ENCODE data around the gene MCOLN1. TPM values are rescaled to one million over a fixed set of nuclear protein-coding genes. Genes with fewer than 3 reads are reported as not detected.

MCOLN1 gene
- total RNA-seq, 6 donors from 2014 or later: 12.9 to 118 (median 69.7) TPM

- Histone ChIP-seq H3K36me3 (no peaks in the 10 kb centered on the region), H3K27me3 (no peaks in the 10 kb centered on the region), H3K4me1 (peaks cover 13 to 24% (median 18%) of the 10 kb centered on the region in 4 donors), H3K4me3 (no peak overlapping the region), H3K27ac (peak overlapping the region in 3 of 4 donors; percentile 55 to 81 (median 79)), H3K9me3 (no peaks in the 10 kb centered on the region)
- no peak for TF ChIP-seq POLR2A (IDR thresholded peaks at IDR 0.05)
- no peak for TF ChIP-seq POLR2AphosphoS5 (IDR thresholded peaks at IDR 0.05)
- TF ChIP-seq EP300 (IDR thresholded peaks at IDR 0.05): no peak
- no peak for TF ChIP-seq CTCF (IDR thresholded peaks at IDR 0.05)
- 76 to 77% methylated on average over 7 of the region's 7 CpGs for WGBS, 2 donors
- ATAC-seq (ENCODE audit: low FRiP score in 2 of 2) (peak in 1 of 2 donors; percentile 18), DNase-seq (peak in 1 of 2 donors; percentile 69)
Measured at GRCh38 chr19:7480970-7481255, 41.5 kb upstream of the MCOLN1 start.

- H3K27ac ChIP-seq: peak overlapping the region; percentile 75 to 82 (median 80)
- no peaks in the 10 kb centered on the region for H3K9me3 ChIP-seq
- 46 to 47% methylated on average over 23 to 30 of the region's 37 CpGs for WGBS, 2 donors
- peak in 1 of 2 donors; percentile 55 for DNase-seq
- no peaks in the 10 kb centered on the region for H3K36me3 ChIP-seq
- TF ChIP-seq EP300 (IDR thresholded peaks at IDR 0.05): peak in 1 of 4 donors; percentile 24
- TF ChIP-seq POLR2AphosphoS5 (IDR thresholded peaks at IDR 0.05): peak; percentile 44 to 52
- no peak for TF ChIP-seq POLR2A (IDR thresholded peaks at IDR 0.05)
- TF ChIP-seq CTCF (IDR thresholded peaks at IDR 0.05): no peak
- H3K27me3 ChIP-seq: no peaks in the 10 kb centered on the region
- H3K4me3 ChIP-seq: peak overlapping the region in 1 of 4 donors; percentile 18
- peak; percentile 2 to 6 for ATAC-seq (ENCODE audit: low FRiP score in 2 of 2)
- H3K4me1 ChIP-seq: peaks cover 13 to 24% (median 18%) of the 10 kb centered on the region in 4 donors
Measured at GRCh38 chr19:7482584-7483439, 39.6 kb upstream of the MCOLN1 start.

GRCh38 chr19:7483720-7484201, 38.7 kb upstream of the MCOLN1 start:
- TF ChIP-seq EP300 (IDR thresholded peaks at IDR 0.05) (peak in 1 of 4 donors; percentile 35), POLR2AphosphoS5 (IDR thresholded peaks at IDR 0.05) (no peak), POLR2A (IDR thresholded peaks at IDR 0.05) (no peak), CTCF (IDR thresholded peaks at IDR 0.05) (no peak)
- H3K36me3 ChIP-seq: no peaks in the 10 kb centered on the region
- no peak for DNase-seq
- WGBS, 2 donors: 68 to 72% methylated on average over 17 of the region's 17 CpGs
- peaks cover 18 to 31% (median 24%) of the 10 kb centered on the region in 4 donors for H3K4me1 ChIP-seq
- H3K9me3 ChIP-seq: no peaks in the 10 kb centered on the region
- no peaks in the 10 kb centered on the region for H3K27me3 ChIP-seq
- H3K27ac ChIP-seq: peak overlapping the region; percentile 75 to 82 (median 80)
- peak in 1 of 2 donors; percentile 7 for ATAC-seq (ENCODE audit: low FRiP score in 2 of 2)
- peak overlapping the region in 1 of 4 donors; percentile 18 for H3K4me3 ChIP-seq

- peaks cover 23 to 48% (median 32%) of the 10 kb centered on the region in 4 donors for H3K4me1 ChIP-seq
- ATAC-seq (ENCODE audit: low FRiP score in 2 of 2) (no peak), DNase-seq (no peak)
- H3K36me3 ChIP-seq: no peaks in the 10 kb centered on the region
- no peak overlapping the region for H3K4me3 ChIP-seq
- TF ChIP-seq CTCF (IDR thresholded peaks at IDR 0.05): no peak
- no peak for TF ChIP-seq EP300 (IDR thresholded peaks at IDR 0.05)
- TF ChIP-seq POLR2A (IDR thresholded peaks at IDR 0.05): no peak
- TF ChIP-seq POLR2AphosphoS5 (IDR thresholded peaks at IDR 0.05): no peak
- no peak overlapping the region for H3K27ac ChIP-seq
- no peaks in the 10 kb centered on the region for H3K27me3 ChIP-seq
- WGBS, 2 donors: 75 to 86% methylated on average over 2 of the region's 2 CpGs
- H3K9me3 ChIP-seq: no peaks in the 10 kb centered on the region
Measured at GRCh38 chr19:7486923-7487322, 35.5 kb upstream of the MCOLN1 start.

All from upper lobe of left lung (tissue), 6 donors.